Measurements from ENCODE around the gene TRIP12.
"Not testable (repeated sequence)": the region's sequence is repeated elsewhere in the genome, so short reads cannot be mapped to it uniquely, and the experiment has no call there.

The TRIP12 gene

GRCh38 chr2:229732897-229733296 lies 188.9 kb downstream of the TRIP12 start:
- Mint-ChIP-seq H3K27ac (no peak overlapping the region), H3K36me3 (ENCODE audit: low read depth) (no peaks in the 10 kb centered on the region), H3K27me3 (ENCODE audit: low read depth) (peaks cover 6% of the 10 kb centered on the region), H3K4me1 (ENCODE audit: low read depth) (peaks cover 4% of the 10 kb centered on the region), H3K4me3 (no peak overlapping the region), H3K9me3 (peaks cover 10% of the 10 kb centered on the region)
- DNase-seq (ENCODE audit: low spot score), result no peak

GRCh38 chr2:229731916-229732315 lies 189.9 kb downstream of the TRIP12 start:
- peaks cover under 1% of the 10 kb centered on the region for H3K9me3 Mint-ChIP-seq
- H3K27ac Mint-ChIP-seq, result no peak overlapping the region
- H3K4me3 Mint-ChIP-seq, result no peak overlapping the region
- no peaks in the 10 kb centered on the region for H3K36me3 Mint-ChIP-seq (ENCODE audit: low read depth)
- peaks cover 6% of the 10 kb centered on the region for H3K27me3 Mint-ChIP-seq (ENCODE audit: low read depth)
- peaks cover 4% of the 10 kb centered on the region for H3K4me1 Mint-ChIP-seq (ENCODE audit: low read depth)
- no peak for DNase-seq (ENCODE audit: low spot score)

GRCh38 chr2:229731363-229731762 lies 190.4 kb downstream of the TRIP12 start:
- H3K9me3 Mint-ChIP-seq, result no peaks in the 10 kb centered on the region
- H3K36me3 Mint-ChIP-seq (ENCODE audit: low read depth), result no peaks in the 10 kb centered on the region

GRCh38 chr2:229728370-229728769 lies 193.4 kb downstream of the TRIP12 start:
- Mint-ChIP-seq H3K27me3 (ENCODE audit: low read depth) (peaks cover 13% of the 10 kb centered on the region), H3K4me1 (ENCODE audit: low read depth) (peaks cover 2% of the 10 kb centered on the region), H3K4me3 (no peak overlapping the region), H3K27ac (no peak overlapping the region), H3K9me3 (no peaks in the 10 kb centered on the region), H3K36me3 (ENCODE audit: low read depth) (no peaks in the 10 kb centered on the region)
- DNase-seq (ENCODE audit: low spot score), result no peak

More at GRCh38 chr2:229731363-229731762, 190.4 kb downstream of the TRIP12 start:
- Mint-ChIP-seq H3K4me3 (no peak overlapping the region), H3K27me3 (ENCODE audit: low read depth) (peaks cover 7% of the 10 kb centered on the region), H3K4me1 (ENCODE audit: low read depth) (peaks cover 4% of the 10 kb centered on the region), H3K27ac (no peak overlapping the region)
- DNase-seq (ENCODE audit: low spot score), result no peak

GRCh38 chr2:229726643-229727042 lies 195.2 kb downstream of the TRIP12 start:
- no peak overlapping the region for H3K4me3 Mint-ChIP-seq
- H3K36me3 Mint-ChIP-seq (ENCODE audit: low read depth), result no peaks in the 10 kb centered on the region
- peaks cover 2% of the 10 kb centered on the region for H3K4me1 Mint-ChIP-seq (ENCODE audit: low read depth)
- H3K9me3 Mint-ChIP-seq, result no peaks in the 10 kb centered on the region
- H3K27ac Mint-ChIP-seq, result no peak overlapping the region
- no peak for DNase-seq (ENCODE audit: low spot score)
- H3K27me3 Mint-ChIP-seq (ENCODE audit: low read depth), result peaks cover 15% of the 10 kb centered on the region

GRCh38 chr2:229725716-229726574 lies 195.9 kb downstream of the TRIP12 start:
- H3K36me3 Mint-ChIP-seq (ENCODE audit: low read depth), result no peaks in the 10 kb centered on the region
- H3K27ac Mint-ChIP-seq, result no peak overlapping the region
- H3K4me3 Mint-ChIP-seq, result no peak overlapping the region
- peaks cover 15% of the 10 kb centered on the region for H3K27me3 Mint-ChIP-seq (ENCODE audit: low read depth)
- peaks cover 2% of the 10 kb centered on the region for H3K4me1 Mint-ChIP-seq (ENCODE audit: low read depth)
- no peak for DNase-seq (ENCODE audit: low spot score)
- no peaks in the 10 kb centered on the region for H3K9me3 Mint-ChIP-seq

GRCh38 chr2:229723192-229723591 lies 198.6 kb downstream of the TRIP12 start:
- not testable (repeated sequence) for H3K4me1 Mint-ChIP-seq (ENCODE audit: low read depth); H3K9me3 Mint-ChIP-seq; H3K27ac Mint-ChIP-seq; DNase-seq (ENCODE audit: low spot score); H3K4me3 Mint-ChIP-seq; H3K36me3 Mint-ChIP-seq (ENCODE audit: low read depth)
- H3K27me3 Mint-ChIP-seq (ENCODE audit: low read depth), result peaks cover 25% of the 10 kb centered on the region

GRCh38 chr2:229719926-229720647 lies 201.7 kb downstream of the TRIP12 start:
- Mint-ChIP-seq H3K9me3 (no peaks in the 10 kb centered on the region), H3K36me3 (ENCODE audit: low read depth) (no peaks in the 10 kb centered on the region), H3K27me3 (ENCODE audit: low read depth) (peaks cover 53% of the 10 kb centered on the region)

GRCh38 chr2:229718057-229718456 lies 203.8 kb downstream of the TRIP12 start:
- peaks cover 50% of the 10 kb centered on the region for H3K27me3 Mint-ChIP-seq (ENCODE audit: low read depth)
- no peak overlapping the region for H3K27ac Mint-ChIP-seq
- no peaks in the 10 kb centered on the region for H3K9me3 Mint-ChIP-seq
- H3K4me1 Mint-ChIP-seq (ENCODE audit: low read depth), result peaks cover 2% of the 10 kb centered on the region
- H3K4me3 Mint-ChIP-seq, result no peak overlapping the region
- DNase-seq (ENCODE audit: low spot score), result no peak
- no peaks in the 10 kb centered on the region for H3K36me3 Mint-ChIP-seq (ENCODE audit: low read depth)

More at GRCh38 chr2:229719926-229720647, 201.7 kb downstream of the TRIP12 start:
- Mint-ChIP-seq H3K4me1 (ENCODE audit: low read depth) (peaks cover 5% of the 10 kb centered on the region), H3K4me3 (no peak overlapping the region), H3K27ac (no peak overlapping the region)
- no peak for DNase-seq (ENCODE audit: low spot score)

GRCh38 chr2:229715895-229716507 lies 205.8 kb downstream of the TRIP12 start:
- Mint-ChIP-seq H3K4me1 (ENCODE audit: low read depth) (peaks cover 2% of the 10 kb centered on the region), H3K4me3 (peak overlapping the region; percentile 50), H3K36me3 (ENCODE audit: low read depth) (no peaks in the 10 kb centered on the region), H3K27me3 (ENCODE audit: low read depth) (peaks cover 68% of the 10 kb centered on the region), H3K9me3 (no peaks in the 10 kb centered on the region), H3K27ac (no peak overlapping the region)
- DNase-seq (ENCODE audit: low spot score), result no peak

GRCh38 chr2:229714736-229715541 lies 206.9 kb downstream of the TRIP12 start:
- Mint-ChIP-seq H3K27me3 (ENCODE audit: low read depth) (peaks cover 78% of the 10 kb centered on the region), H3K9me3 (no peaks in the 10 kb centered on the region), H3K4me1 (ENCODE audit: low read depth) (peaks cover 2% of the 10 kb centered on the region), H3K36me3 (ENCODE audit: low read depth) (no peaks in the 10 kb centered on the region), H3K4me3 (no peak overlapping the region), H3K27ac (no peak overlapping the region)
- DNase-seq (ENCODE audit: low spot score), result peak; percentile 26

GRCh38 chr2:229714080-229714735 lies 207.6 kb downstream of the TRIP12 start, which contains the start of gene DNER:
Gene DNER, minus strand, starts transcription at chr2:229714555. Its CDS starts 132 bp downstream, at chr2:229714423.
- Mint-ChIP-seq H3K4me3 (peak within 1 kb of the TSS; percentile 40), H3K36me3 (ENCODE audit: low read depth) (no peaks in the 10 kb centered on the region), H3K27me3 (ENCODE audit: low read depth) (peaks cover 81% of the 10 kb centered on the region), H3K9me3 (no peaks in the 10 kb centered on the region), H3K4me1 (ENCODE audit: low read depth) (peaks cover 2% of the 10 kb centered on the region), H3K27ac (no peak within 1 kb of the TSS)
- peak; percentile 32 for DNase-seq (ENCODE audit: low spot score)

Data from T-helper 2 cell treated with Interferon-gamma antibody and Interleukin-4, amounts not matched to agents 5 μg/mL and 100 μg/mL, for 36 hours (primary cell).